Psoas muscle (tissue), 8 donors: ENCODE measurements around the gene MAPK11. TPM values are rescaled to one million over a fixed set of nuclear protein-coding genes. Genes with fewer than 3 reads are reported as not detected.

Experiments
- ATAC-seq, 4 donors: fragments of 200-7000 bp; cut with Tn5 transposase; one replicate each; pipeline ENCODE4 v1.9.1; 2020; ENCODE audit warnings: moderate library complexity in 3 of 4, mild to moderate bottlenecking in 2 of 4
- DNase-seq, 2 donors: peaks; one replicate each; pipeline ENCODE4 v3.0.0-alpha.2; 2020
- H3K27ac ChIP-seq: fragments of 200-600 bp; one replicate; pipeline ENCODE4 v1.8.0; 2022
- H3K27me3 ChIP-seq, 3 donors: fragments of 200-600 bp in 1 of 3; one replicate each; pipeline versions ENCODE4 v1.6.1 to v1.8.0; 2013 to 2022; ENCODE audit warnings: low read length in 2 of 3, mild to moderate bottlenecking in 2 of 3, moderate library complexity in 1 of 3; ENCODE audit not compliant: insufficient read depth in 3 of 3
- H3K36me3 ChIP-seq, 2 donors: fragments of 200-600 bp in 1 of 2; one replicate each; pipeline versions ENCODE4 v1.6.1 to v1.8.0; 2013 to 2022; ENCODE audit warnings: low read depth in 1 of 2, mild to moderate bottlenecking in 1 of 2, moderate library complexity in 1 of 2; ENCODE audit not compliant: insufficient read depth in 1 of 2
- H3K4me1 ChIP-seq: fragments of 200-600 bp; one replicate; pipeline ENCODE4 v1.8.0; 2022
- H3K4me3 ChIP-seq: fragments of 200-600 bp; one replicate; pipeline ENCODE4 v1.8.0; 2022; ENCODE audit warnings: mild to moderate bottlenecking
- H3K9me3 ChIP-seq: fragments of 200-600 bp; one replicate; pipeline ENCODE4 v1.8.0; 2022
- WGBS, 3 donors: extraction: QIAGEN DNeasy Blood & Tissue Kit; methylation state at CpG; one replicate each; pipeline versions ENCODE4 v1.1.6 to v1.1.7; 2013; 5-methylcytosine and 5-hydroxymethylcytosine counted together
- intact Hi-C, 2 donors: fragments of 100-400 bp; cut with DNase I; formaldehyde crosslinking; loops; one replicate each; pipeline versions ENCODE4 v1.11.0 to v1.14.2; 2022
- polyA plus RNA-seq, 3 donors: library from polyadenylated mRNA; stranded (reverse); fragments of 200-250 nt; gene quantifications; one replicate each; pipeline ENCODE4 v1.2.3, GENCODE V29; 2013
- total RNA-seq, 4 donors: library from RNA; stranded (reverse); fragmentation: NEBNext Ultra II Directional in 2 of 4; extraction: Animal tissue kit (Norgen Biotek cat#: 25700) in 2 of 4; gene quantifications; one replicate each; pipeline versions ENCODE4 v1.2.1 to v1.2.4, GENCODE V29; 2021 to 2023
- TF ChIP-seq, protein P1 (sequence below): fragments of 200-600 bp; IDR thresholded peaks from one replicate; pipeline ENCODE4 v1.8.0; 2022; ENCODE audit warnings: antibody characterized with exemption
- donor health status: healthy with polysubstance abuse.
- donor health status: DM: no; HTN: no; CAD: no; lungs with moderate emphysema.
- donor health status: Bipolar disorder and iron deficiency.
- donor health status: healthy.
- donor health status: DM: yes; HTN: yes; CAD: no.
- donor health status: DM: no; HTN: no; CAD: no.
- donor health status: DM: no; HTN: no; CAD: no.
- donor health status: DM: yes; HTN: yes; CAD: no.

The MAPK11 gene
- total and polyA plus RNA-seq, 7 donors = 1.7 to 6.3 (median 4.8) TPM

GRCh38 chr22:50309601-50309991 lies 39.4 kb upstream of the MAPK11 start:
- H3K27ac ChIP-seq = no peak overlapping the region
- peaks cover 12% of the 10 kb centered on the region for H3K4me1 ChIP-seq
- intact Hi-C loops = no loop called here
- no peaks in the 10 kb centered on the region for H3K36me3 ChIP-seq
- H3K27me3 ChIP-seq = peaks cover 0 to 6% (median 0%) of the 10 kb centered on the region in 3 donors
- 78 to 81% (median 79%) methylated on average over 7 of the region's 7 CpGs for WGBS, 3 donors
- no peak for ATAC-seq
- no peaks in the 10 kb centered on the region for H3K9me3 ChIP-seq
- TF ChIP-seq, protein P1, sequence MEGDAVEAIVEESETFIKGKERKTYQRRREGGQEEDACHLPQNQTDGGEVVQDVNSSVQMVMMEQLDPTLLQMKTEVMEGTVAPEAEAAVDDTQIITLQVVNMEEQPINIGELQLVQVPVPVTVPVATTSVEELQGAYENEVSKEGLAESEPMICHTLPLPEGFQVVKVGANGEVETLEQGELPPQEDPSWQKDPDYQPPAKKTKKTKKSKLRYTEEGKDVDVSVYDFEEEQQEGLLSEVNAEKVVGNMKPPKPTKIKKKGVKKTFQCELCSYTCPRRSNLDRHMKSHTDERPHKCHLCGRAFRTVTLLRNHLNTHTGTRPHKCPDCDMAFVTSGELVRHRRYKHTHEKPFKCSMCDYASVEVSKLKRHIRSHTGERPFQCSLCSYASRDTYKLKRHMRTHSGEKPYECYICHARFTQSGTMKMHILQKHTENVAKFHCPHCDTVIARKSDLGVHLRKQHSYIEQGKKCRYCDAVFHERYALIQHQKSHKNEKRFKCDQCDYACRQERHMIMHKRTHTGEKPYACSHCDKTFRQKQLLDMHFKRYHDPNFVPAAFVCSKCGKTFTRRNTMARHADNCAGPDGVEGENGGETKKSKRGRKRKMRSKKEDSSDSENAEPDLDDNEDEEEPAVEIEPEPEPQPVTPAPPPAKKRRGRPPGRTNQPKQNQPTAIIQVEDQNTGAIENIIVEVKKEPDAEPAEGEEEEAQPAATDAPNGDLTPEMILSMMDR = no peak
- DNase-seq = no peak
- no peak overlapping the region for H3K4me3 ChIP-seq

DNA sequence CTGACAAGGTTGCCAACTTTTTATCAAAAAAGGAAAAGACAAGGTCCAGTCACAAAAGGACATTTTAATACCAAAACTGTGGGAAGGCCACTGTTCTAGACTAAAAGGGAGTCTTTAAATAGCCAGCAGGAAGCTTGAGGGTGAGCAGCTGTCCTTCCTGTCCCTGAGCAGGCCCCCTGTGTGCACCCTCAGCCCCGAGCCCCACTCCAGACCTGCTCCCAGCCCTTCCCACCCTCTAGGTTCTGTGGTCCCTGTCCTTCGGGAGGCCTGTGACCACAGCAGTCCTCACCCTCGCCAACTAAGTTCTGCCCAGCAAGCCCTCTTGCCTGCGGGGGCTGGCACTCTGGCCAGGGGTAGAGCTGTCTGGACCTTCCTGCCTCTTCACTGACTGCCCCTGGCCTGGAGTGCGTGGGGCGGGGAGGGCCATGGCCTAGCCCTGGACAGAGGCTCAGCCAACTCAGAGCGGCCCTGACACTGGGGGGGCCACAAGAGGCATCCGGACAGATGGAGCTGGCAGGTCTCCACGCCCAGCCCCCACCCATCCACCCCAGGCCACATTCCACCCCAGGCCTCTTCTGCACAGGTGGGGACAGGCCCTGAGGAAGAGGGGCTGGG lies 38.9 kb upstream of the MAPK11 start:
- ATAC-seq (no peak), DNase-seq (no peak)
- 49 to 53% (median 51%) methylated on average over 6 to 9 of the region's 9 CpGs for WGBS, 3 donors
- TF ChIP-seq, protein P1 = no peak
- Histone ChIP-seq H3K27me3 (peaks cover 0 to 6% (median 0%) of the 10 kb centered on the region in 3 donors), H3K4me1 (peaks cover 17% of the 10 kb centered on the region), H3K36me3 (no peaks in the 10 kb centered on the region), H3K9me3 (no peaks in the 10 kb centered on the region), H3K4me3 (no peak overlapping the region), H3K27ac (peak overlapping the region; percentile 55)
- intact Hi-C loops = no loop called here

DNA sequence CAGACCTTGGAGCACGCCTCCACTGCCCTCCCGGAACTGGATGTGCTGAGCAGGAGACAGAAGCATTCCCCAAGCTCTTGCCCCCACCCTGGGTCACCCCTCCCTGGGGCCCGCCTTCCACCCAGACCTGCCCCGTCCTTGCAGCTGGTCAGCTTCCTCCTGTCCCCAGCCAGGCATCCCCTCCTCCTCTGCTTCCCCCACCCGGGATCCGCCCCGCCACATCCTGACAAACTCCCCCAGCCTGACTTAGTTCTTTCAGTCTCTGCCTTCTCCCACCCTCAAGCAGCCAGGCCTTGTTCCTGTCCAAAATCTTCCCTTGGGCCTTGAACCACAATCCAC lies 38.4 kb upstream of the MAPK11 start:
- intact Hi-C loops = no loop called here
- no peaks in the 10 kb centered on the region for H3K36me3 ChIP-seq
- TF ChIP-seq, protein P1 = no peak
- peaks cover 23% of the 10 kb centered on the region for H3K4me1 ChIP-seq
- peak overlapping the region; percentile 55 for H3K27ac ChIP-seq
- H3K4me3 ChIP-seq = no peak overlapping the region
- DNase-seq (peak; percentile 82 to 90), ATAC-seq (peak in 3 of 4 donors; percentile 11 to 32 (median 16))
- peaks cover 0 to 6% (median 0%) of the 10 kb centered on the region in 3 donors for H3K27me3 ChIP-seq
- H3K9me3 ChIP-seq = no peaks in the 10 kb centered on the region
- 51 to 56% (median 52%) methylated on average over 6 to 7 of the region's 7 CpGs for WGBS, 3 donors

- H3K4me1 ChIP-seq = peaks cover 28% of the 10 kb centered on the region
- 31 to 60% (median 40%) methylated on average over 13 to 19 of the region's 19 CpGs for WGBS, 3 donors
- H3K27ac ChIP-seq = peak overlapping the region; percentile 55
- no peak for ATAC-seq
- no peaks in the 10 kb centered on the region for H3K36me3 ChIP-seq
- peak overlapping the region; percentile 1 for H3K4me3 ChIP-seq
- intact Hi-C loops = no loop called here
- peak in 1 of 2 donors; percentile 62 for DNase-seq
- H3K27me3 ChIP-seq = peaks cover 0 to 6% (median 0%) of the 10 kb centered on the region in 3 donors
- no peaks in the 10 kb centered on the region for H3K9me3 ChIP-seq
- TF ChIP-seq, protein P1 = no peak
These were observed 37.9 kb upstream of the MAPK11 start for GRCh38 chr22:50307890-50308596.
